Endothelial cell of hepatic sinusoid (primary cell): ENCODE results near the gene CLIP4.

Source experiments
- in situ Hi-C: cut with HindIII; loops from 2 replicates; pipeline ENCODE4 v1.10.0; 2017; ENCODE audit warnings: low sequenced_read_pairs

The CLIP4 gene

DNA sequence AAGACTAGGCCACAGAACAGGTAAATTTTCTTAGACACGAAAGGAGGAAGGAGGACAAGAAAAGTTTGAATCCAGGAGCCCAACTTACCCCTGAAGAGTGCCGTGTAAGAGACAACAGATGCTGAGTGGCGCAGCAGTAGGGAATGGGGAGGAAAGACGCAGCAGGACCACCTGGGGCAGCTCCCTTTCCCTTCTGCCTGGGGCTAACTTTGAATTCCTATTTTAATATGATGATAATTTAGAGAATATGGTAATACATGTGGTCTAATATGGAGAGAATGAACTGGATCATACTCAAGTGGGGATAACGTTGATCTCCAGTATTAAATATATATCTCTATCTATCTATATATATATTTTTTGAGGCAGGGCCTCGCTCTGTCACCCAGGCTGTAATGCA, 69.3 kb downstream of the CLIP4 start:
- in situ Hi-C loops, result no loop called here

DNA sequence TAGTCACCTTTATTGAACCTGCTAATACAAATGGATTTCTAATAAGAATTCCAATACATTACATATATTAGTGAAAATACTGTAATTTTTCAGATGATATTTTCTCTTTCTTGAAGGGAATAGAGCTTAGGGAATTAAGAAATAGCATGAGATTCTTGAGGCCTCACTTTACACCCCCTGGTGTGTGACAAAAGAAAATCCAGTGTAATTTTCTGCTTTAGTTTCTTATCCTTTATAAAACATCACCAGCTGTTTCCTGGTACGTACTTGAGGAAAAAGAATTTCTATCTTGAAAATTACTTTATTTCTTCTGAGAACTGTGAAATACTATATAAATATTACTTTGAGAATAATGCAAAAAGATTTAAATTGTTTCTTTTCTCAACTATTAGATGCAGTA, 71.6 kb downstream of the CLIP4 start:
- in situ Hi-C loops, result no loop called here

DNA sequence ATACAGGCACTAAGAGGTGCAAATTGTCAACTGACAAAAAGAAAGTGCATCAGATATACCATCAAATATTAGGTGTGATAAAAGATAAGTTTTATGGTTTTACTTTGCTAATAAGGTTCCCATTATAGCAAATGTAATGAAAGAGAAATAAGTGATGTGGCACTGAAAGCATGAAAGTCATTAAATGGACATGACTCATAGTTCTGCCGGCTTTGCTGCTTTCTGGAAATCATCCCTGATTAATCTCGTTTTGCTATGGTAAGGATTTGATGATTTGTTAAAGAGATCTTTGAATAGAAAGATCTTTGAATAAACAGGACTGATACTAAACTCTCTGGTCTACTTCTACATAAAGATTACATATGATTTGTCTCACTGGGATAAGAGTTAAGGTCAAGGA, 72.7 kb downstream of the CLIP4 start:
- in situ Hi-C loops, result no loop called here

DNA sequence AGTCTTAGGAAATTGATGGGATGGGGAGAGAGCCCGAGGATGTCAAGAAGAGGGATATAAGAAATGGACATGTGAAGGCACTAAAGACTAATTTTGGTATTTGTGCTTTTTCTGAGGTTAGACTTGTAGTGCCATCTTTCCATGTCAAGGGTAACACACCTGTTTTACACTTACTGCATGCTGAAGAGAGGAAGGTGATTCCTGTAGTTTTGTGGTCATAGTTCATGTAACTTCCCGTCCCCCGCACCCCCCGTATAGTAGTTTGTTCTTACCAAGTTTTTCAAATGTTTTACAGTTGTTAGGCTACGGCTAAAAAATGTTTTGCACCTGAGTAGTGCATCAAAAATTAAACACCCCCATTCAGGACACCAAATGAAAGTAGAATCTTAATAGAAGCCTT, 73.8 kb downstream of the CLIP4 start:
- in situ Hi-C loops, result no loop called here

DNA sequence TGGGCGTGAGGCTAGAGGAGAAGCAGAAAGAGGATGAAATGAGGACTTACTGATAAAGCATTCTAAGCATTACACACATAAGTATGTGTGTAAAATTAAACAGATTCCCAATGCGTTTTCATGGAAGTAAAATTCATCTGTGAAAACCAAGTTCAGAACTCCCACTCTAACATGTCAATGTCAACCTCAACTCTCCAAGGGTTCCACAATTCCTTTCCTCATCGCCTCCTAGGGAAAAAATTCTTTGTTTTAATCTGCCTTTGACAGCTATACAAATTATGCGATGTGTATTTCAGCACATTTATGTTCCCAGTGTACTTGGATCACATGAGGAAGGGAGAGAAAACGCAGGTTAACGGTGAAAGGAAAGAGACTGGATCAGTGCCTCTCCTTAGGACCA, 76.6 kb downstream of the CLIP4 start:
- in situ Hi-C loops, result loop anchor here (5.0 kb wide), 1 partner anchor 240 kb away; no protein-coding TSS in a partner anchor

DNA sequence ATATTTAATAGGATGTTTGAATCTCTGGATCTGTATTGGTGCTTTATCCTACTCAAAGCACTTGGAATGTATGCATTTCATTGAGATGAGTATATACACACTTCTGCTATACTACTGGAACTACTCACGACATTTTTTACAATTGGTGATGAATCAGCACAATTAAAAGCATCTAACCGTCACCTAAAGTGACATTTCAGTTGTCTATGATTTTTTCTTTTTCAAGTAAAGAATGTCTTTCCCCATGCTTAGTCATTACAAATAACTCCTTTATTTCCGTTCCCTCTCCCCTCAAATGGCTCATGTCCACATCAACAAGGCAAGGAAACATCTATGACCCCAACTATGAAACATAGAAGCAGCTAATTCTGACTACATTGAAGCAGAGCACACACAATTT, 77.3 kb downstream of the CLIP4 start:
- in situ Hi-C loops, result loop anchor here (5.0 kb wide), 1 partner anchor 240 kb away; no protein-coding TSS in a partner anchor

DNA sequence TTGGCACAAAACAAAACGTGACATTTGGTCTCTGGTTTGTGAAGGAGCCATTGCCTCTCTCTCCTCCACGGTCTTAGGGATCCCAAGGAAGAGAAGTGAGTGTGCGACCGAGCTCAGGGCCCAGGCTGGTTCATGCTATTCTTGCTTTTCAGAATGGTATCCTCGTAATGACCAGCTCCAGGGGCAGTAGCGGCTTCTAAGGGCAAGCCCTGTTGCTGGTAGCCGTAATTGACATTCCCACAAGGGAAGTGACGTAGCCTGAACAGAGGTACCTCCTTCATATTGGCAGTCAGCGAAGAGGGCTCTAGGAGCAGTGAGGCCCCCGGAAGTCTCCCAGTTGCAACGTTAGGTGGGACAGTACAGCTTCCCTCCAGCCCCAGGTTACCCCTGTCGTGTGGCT, 77.9 kb downstream of the CLIP4 start:
- in situ Hi-C loops, result loop anchor here (5.0 kb wide), 1 partner anchor 241 kb away; no protein-coding TSS in a partner anchor

DNA sequence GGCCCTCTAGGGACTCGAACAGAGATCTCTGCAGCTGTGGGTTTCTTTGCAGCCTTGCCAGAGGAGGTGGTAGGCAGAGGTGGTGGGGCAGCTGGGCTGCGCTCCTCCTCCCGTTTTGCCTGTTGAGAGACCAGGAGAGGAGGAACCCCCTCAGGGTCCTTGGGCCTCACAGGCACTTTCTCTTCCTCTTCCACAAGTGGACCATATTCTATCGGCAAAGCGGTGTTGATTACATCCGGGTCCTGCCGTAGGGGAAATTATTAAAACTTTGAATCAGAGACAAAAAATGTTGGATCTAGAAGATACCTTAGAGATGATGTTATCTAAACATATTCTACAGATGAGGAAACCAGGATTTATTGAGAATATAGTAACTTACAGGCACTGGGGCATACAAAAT, 78.5 kb downstream of the CLIP4 start:
- in situ Hi-C loops, result loop anchor here (5.0 kb wide), 1 partner anchor 241 kb away; no protein-coding TSS in a partner anchor

DNA sequence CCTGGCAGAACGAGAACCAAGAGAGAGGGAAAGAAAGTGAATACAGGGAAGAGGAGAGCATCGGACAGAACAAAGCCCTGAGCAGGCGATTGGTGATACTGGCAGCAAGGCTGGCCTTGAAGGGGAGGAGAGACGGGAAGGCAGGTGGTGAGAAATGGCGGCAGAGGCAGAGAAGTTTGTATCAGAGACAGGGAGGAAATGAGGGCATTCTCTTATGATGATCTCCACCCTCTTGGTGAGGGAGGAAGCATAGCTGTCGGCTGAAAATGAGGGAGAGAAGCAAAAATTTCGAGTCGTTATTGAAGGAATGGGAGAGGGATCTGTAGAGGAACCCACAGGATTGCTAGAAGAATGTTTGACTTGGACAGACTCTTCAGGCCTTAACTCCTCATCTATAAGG, 80.6 kb downstream of the CLIP4 start:
- in situ Hi-C loops, result loop anchor here (5.0 kb wide), 1 partner anchor 47 kb away; no protein-coding TSS in a partner anchor

DNA sequence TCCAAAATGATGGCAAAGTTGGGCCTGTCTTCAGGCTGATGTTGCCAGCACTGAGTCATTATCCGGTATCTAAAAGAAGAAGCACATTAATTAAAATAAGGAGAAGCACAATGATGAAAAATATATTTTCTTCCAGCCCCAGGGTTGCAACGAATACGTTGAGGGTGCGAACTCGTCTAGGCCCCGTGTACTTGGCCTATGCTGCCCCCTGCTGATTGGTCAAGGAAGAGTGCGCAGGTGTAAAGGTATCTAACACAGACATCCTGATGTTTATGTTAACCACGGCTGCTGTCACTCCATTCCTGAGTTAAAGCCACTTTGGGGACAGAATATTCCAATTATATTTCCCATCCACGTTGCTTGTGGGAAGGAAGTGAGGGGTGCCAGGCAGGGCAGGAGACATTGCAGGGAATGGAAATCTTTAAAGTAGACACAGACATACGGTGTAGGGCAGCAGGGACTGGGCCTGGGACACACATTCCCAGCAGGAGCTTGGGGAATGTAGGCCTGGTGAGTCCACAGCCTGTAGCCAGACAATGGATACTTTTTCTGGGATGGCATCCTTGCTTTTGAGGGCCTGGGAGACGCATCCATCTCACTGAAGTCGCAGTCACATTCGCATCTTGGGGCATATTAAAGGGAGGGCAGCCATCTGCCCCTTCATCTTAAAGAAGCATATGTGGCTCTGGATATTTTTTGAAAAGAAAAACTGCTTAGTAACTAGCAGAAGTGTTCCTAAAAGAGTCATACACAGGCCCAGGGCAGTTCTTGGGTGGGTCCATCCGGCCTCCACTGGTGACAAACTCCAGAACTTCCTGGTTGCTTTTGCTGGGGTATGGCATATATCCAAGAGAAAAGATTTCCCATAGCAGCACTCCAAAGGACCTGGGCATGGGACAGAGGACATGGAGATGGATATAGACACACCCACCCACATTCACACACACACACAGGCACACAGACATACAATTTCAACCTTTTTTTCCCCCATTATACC, 81.9 kb downstream of the CLIP4 start:
- in situ Hi-C loops, result loop anchor here (5.0 kb wide), 1 partner anchor 45 kb away; no protein-coding TSS in a partner anchor

DNA sequence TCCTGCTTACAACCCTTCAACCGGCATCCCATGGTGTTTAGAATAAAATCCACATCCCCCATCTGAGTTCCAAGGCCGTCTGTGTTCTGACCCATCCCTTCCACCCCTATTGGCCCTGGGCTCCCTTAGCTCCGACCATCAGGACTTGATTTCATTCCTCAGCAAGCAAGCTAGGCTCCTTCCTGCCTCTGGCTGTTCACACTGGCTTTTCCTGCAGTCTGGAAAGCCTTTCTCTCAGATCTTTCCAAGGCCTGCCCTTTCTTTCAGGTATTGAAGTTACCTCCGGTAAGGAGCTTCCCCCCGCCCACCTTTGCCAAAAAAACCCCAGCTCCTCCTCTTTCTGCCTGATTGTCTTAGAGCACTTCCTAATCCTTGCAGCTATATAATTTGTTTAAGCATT, 86.8 kb downstream of the CLIP4 start:
- in situ Hi-C loops, result no loop called here

DNA sequence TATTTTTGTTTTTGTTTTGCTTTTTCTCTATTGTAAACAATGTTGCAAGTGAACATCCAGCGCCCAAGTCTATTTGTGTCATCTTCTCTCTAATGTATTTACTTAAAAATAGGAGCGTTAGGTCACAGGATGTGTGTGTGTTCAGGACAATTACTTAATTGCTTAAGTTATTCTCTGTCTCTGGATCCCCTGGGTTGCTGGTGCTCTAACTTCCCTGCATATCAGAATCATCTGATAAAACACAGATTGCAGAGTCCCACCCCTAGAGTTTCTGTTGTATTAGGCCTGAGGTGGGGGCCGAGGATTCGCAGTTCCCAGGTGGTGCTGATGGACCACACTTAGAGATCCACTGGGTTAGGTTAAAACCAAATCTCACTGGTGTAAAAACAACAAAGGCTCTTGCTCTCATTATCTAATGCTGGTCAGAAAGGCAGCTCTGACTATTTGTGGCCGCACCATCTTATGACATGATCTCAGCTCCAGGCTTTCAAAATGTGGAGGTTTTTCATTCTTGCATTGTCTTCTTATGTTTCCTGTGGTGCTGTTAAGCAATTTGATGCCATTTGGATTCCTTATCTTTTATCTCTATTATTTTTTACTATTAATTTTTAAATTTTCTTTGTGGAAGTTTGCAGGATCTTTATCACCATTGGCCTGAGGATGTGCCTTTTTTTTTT, 87.7 kb downstream of the CLIP4 start:
- in situ Hi-C loops, result no loop called here

DNA sequence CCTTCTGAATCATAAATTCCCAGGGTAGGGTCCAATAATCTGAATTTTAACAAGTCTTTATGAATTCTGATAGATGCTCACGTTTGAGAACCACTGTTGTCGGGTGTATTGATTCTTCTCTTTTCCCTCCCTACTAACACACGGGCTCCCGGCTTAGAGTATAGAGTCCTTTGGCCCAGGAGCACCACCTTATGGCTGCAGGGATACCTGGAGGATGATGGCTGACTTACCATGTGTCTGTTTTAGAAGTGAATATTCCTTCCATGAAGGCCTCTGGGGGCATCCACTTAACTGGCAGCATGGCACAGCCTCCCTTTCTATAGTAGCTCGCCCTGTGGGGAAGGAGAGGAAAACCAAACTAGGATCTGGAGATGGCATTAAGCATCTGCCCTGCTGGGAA, 91.7 kb downstream of the CLIP4 start:
- in situ Hi-C loops, result no loop called here

DNA sequence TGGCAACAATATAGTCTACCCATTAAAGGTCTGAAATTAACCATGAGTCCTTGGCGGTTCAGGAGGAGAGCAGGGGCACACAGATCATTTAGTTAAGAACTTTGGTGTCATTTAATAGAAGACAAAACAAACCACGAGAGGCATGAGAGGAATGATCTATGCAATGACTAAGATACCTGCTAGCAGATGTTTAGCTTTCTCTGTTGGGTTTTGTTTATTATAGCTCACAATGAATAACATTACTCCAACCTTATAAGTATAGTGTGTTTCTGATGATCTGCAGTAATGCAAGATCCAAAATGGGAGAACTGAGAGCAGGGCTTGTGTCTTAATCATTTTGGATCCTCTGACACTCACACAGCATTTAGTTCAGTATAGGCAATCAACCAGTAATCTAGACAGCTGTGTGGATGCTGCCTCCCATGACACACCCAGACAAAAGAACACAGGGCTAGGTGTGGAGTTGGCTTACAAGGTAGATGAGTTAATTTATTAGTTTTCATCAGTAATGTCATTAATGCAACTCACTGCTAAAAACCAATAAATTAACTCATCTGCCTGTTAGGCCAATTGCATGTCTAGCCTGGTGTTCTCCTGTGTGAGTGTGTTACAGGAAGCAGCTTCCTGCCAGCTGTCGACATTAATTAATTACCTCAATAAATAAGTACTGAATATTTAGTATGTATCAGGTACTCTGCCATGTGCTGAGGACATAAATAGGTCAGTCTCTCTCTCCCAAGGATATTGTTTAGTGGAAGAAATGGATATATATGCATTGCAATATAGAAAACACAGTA, 92.3 kb downstream of the CLIP4 start:
- in situ Hi-C loops, result no loop called here

DNA sequence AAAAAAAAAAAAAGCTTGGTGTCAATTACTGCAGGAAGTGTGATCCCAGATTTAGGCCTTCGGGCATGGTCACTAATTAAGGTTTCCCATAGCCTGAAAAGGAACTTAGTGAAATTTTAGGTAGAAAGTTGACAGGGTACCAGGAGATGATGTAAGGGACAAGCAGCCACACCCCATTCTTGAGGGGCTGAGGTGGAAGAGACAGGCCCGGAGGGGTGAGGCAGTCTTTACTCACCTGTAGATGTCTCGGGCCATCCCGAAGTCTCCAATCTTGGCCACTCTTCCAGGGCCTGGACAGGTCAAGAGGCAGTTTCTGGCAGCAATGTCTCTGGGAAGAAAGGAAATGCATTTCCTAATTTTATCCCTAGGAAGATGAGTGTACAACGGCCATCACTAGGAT, 94.3 kb downstream of the CLIP4 start:
- in situ Hi-C loops, result no loop called here

DNA sequence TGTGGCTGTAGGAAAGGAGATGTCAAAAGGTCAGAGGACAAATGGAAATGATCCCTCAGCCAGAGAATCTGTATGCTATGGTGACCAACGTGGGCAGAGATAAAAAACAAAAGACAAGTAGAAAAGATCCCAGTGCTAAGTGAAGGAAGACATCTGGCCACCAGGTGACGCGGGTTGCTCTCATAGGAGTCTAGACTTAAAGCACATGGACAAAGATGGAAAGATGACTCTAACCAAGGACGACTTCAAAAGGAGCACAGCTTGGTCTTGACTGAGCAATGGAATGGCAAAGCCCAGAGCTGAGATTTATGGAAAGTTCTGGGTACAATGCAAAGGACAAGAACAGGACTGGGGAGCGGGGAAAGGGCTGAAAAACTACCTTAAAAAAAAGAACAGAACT, 96.8 kb downstream of the CLIP4 start:
- in situ Hi-C loops, result no loop called here

DNA sequence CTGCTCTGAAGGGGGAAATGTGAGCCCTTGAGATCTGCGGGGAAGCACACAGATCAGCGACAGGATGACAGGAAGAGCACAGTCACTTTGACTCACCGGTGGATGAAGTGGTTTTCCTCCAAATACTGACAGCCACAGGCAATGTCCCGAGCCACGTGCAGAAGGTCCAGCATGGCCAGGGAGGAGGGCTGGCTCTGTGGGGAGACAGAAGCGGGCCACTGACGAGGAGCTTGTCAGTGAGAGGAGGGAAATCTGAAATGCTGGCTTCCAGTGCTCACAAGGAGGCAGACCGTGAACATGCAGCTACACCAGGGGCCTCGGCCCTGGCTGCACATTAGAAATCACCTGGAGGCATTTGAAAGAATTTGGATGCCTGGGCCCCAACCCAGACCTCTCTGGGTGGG, 98.7 kb downstream of the CLIP4 start:
- in situ Hi-C loops, result no loop called here

DNA sequence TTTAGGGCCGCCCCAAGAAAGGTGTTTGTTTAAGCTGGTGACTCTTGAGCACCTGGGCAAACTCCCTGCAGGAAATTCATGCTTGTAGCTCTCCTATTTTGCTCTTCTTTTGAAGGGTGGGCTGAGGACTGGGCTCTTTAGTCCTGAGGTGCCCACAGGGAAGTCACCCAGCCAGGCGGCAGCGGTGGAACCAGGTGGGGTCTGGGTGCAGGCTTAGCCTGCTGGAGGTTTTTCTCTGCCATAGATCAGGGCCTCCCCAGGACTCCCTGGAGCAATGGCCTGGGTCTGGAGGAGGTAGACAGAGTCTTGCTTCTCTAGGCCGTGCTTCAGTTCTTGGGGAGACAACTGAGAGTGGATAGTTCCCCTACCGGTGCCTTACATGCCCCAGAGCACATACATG, 99.9 kb downstream of the CLIP4 start:
- in situ Hi-C loops, result no loop called here

DNA sequence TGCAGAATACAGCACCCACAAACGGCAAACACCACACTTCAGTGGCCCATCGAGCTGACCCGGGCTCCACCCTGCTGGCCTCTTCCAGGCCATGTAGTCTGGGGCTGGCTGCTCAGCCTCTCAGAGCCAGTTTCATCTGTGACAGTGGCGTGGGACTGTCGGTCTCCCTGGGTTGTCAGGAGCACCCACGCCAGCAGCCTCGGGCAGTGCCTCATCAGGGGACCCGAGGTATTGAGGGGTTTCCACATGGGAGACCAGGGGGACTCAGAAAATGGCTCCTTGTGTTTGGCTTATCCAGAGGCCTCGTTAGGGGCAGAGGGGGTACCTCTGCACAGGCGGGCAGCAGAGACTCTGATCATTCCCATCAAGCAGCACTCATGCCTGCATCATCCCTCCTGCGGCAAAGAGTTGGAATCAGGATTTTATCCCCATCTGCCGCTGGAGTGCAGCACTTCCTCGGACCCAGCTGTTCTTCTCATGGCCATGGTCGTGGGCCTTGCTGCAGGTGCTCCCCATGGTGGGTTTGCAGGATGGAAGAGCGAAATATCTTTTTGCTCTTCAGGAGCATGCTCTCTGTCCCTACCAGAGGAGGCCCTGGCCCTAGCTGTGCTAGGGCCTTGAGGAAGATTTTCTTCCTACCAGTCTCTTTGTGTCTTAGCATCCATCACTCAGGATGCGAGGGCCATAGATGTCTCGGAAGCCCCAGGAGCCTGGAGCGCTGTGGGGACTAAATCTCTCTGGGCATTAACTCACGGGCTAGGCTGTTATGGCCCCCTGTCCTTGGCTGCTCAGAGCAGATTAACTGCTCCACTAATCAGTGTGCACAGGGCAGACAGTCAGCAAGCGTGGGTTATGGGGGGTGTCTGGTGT, 100.8 kb downstream of the CLIP4 start:
- in situ Hi-C loops, result no loop called here

DNA sequence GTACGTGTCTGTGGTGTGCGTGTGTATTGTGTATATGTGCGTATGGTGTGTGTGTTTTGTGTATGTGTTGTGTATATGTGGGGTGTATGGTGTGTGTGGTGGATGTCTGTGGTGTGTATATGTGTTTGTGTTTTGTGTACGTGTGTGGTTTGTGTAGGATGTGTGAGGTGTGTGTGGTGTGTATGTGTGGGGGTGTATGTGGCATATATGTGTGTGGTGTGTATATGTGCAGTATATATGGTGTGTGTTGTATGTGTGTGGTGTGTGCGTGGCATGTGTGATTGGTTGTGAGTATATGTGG, 101.3 kb downstream of the CLIP4 start:
- in situ Hi-C loops, result no loop called here
